Muscle of back (tissue), 11 donors: ENCODE measurements around the gene ANKS3. TPM values are rescaled to one million over a fixed set of nuclear protein-coding genes. Genes with fewer than 3 reads are reported as not detected.

Experiments used
- DNase-seq, 3 donors: peaks; one replicate each; pipeline versions ENCODE4 v3.0.0 to v3.0.0-alpha.2; 2013
- polyA plus RNA-seq, 10 donors: library from polyadenylated mRNA; unstranded; fragments of 120-200 nt; gene quantifications; one replicate each; pipeline ENCODE4 v1.2.1, GENCODE V29; 2013; ENCODE audit not compliant: insufficient read length in 10 of 10

ANKS3 gene
- polyA plus RNA-seq, 10 donors, result 9.7 to 22.3 (median 13.8) TPM

GRCh38 chr16:4728676-4729075 lies 5.4 kb downstream of the ANKS3 start:
- no peak for DNase-seq

GRCh38 chr16:4726616-4727015 lies 7.5 kb downstream of the ANKS3 start:
- DNase-seq, result no peak

GRCh38 chr16:4724661-4725270 lies 9.3 kb downstream of the ANKS3 start:
- DNase-seq, result no peak

GRCh38 chr16:4723071-4723767 lies 10.9 kb downstream of the ANKS3 start:
- no peak for DNase-seq

- DNase-seq, result no peak
Observed at GRCh38 chr16:4718466-4718865, 15.6 kb downstream of the ANKS3 start.

- no peak for DNase-seq
Observed at GRCh38 chr16:4714996-4715395, 19.1 kb downstream of the ANKS3 start.

GRCh38 chr16:4713663-4714501 lies 20.2 kb downstream of the ANKS3 start:
- no peak for DNase-seq

- DNase-seq, result no peak
Observed at GRCh38 chr16:4709481-4709880, 24.6 kb downstream of the ANKS3 start.

GRCh38 chr16:4706871-4707270 lies 27.2 kb downstream of the ANKS3 start:
- no peak for DNase-seq

GRCh38 chr16:4704913-4705312 lies 29.2 kb downstream of the ANKS3 start:
- DNase-seq, result no peak

- DNase-seq, result no peak
Observed at GRCh38 chr16:4704491-4704890, 29.6 kb downstream of the ANKS3 start.

GRCh38 chr16:4703906-4704305 lies 30.2 kb downstream of the ANKS3 start:
- DNase-seq, result no peak

GRCh38 chr16:4702466-4702808 lies 31.6 kb downstream of the ANKS3 start:
- no peak for DNase-seq

GRCh38 chr16:4701791-4702465 lies 32.1 kb downstream of the ANKS3 start:
- no peak for DNase-seq

GRCh38 chr16:4700997-4701743 lies 32.9 kb downstream of the ANKS3 start:
- DNase-seq, result no peak

GRCh38 chr16:4700380-4700996 lies 33.6 kb downstream of the ANKS3 start:
- DNase-seq, result no peak

GRCh38 chr16:4699046-4699556 lies 35.0 kb downstream of the ANKS3 start:
- DNase-seq, result no peak

- no peak for DNase-seq
Observed at GRCh38 chr16:4698321-4699045, 35.6 kb downstream of the ANKS3 start.

- DNase-seq, result no peak
Observed at GRCh38 chr16:4697848-4698291, 36.2 kb downstream of the ANKS3 start.
